GM20000 (cell line): ENCODE data around the gene PTPRM.

Experiments used
- DNase-seq: peaks from one replicate; pipeline ENCODE4 v3.0.0; 2012; ENCODE audit warnings: low spot score
- CTCF ChIP-seq: IDR thresholded peaks from 2 replicates; pipeline ENCODE4 v1.5.1; 2012; ENCODE audit warnings: mild to moderate bottlenecking, control low read depth; ENCODE audit errors: extremely low read depth, missing control alignments

The PTPRM gene

GRCh38 chr18:8040021-8040420, 472.9 kb downstream of the PTPRM start:
- TF ChIP-seq CTCF: no peak

GRCh38 chr18:8041526-8042111, 474.5 kb downstream of the PTPRM start:
- no peak for DNase-seq
- TF ChIP-seq CTCF: no peak

More at GRCh38 chr18:8040021-8040420, 472.9 kb downstream of the PTPRM start:
- no peak for DNase-seq

DNA sequence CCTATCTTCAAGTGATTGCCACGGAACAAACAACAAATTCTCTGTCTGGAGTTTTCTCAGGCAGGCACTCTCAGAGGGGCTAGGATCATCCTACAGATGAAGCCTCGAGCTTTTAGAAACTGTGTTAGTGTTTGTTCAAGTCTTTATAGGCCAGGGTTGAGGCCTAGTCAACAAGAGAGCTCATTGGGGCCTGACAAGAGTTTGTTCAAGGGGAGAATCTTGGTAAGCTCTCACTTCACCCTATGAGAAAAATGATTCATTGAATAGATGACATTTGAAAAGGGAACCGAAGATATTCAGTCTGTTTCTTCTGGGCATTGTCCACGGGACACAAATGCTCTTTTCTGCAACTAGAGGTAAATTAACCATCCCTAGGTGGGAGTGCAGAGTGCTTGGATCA, 476.9 kb downstream of the PTPRM start:
- TF ChIP-seq CTCF: no peak
- no peak for DNase-seq

DNA sequence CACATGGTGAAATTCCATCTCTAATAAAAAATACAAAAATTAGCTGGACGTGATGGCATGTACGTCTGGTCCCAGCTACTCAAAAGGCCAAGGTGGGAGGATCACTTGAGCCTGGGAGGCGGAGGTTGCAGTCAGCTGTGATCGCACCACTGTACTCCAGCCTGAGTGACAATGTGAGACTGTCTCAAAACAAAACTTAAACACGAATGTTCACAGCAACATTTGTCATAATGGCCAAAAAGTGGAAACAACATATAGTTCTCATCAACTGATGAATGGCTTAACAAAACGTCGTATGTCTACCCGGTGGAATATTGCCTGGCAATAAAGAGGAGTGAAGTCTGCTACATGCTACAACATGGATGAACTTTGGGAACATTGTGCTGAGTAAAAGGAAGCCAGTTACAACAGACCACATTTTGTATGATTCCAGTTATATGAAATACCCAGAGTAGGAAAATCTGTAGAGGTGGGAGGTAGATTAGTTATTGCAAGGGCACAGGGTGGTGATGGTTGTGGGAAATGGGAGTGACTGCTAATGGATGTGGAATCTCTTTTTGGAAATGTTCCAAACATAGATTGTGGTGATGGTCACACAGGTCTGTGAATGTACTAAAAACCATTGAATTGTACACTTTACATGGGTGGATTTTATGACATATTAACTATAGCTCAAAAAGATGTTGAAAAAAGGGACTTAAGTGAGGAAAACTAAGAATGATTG, 478.2 kb downstream of the PTPRM start:
- TF ChIP-seq CTCF: no peak
- DNase-seq: no peak

- no peak for TF ChIP-seq CTCF
These were observed 478.8 kb downstream of the PTPRM start for GRCh38 chr18:8045884-8046281.

GRCh38 chr18:8046441-8046840, 479.3 kb downstream of the PTPRM start:
- no peak for DNase-seq
- no peak for TF ChIP-seq CTCF

More at GRCh38 chr18:8045884-8046281, 478.8 kb downstream of the PTPRM start:
- DNase-seq: no peak

DNA sequence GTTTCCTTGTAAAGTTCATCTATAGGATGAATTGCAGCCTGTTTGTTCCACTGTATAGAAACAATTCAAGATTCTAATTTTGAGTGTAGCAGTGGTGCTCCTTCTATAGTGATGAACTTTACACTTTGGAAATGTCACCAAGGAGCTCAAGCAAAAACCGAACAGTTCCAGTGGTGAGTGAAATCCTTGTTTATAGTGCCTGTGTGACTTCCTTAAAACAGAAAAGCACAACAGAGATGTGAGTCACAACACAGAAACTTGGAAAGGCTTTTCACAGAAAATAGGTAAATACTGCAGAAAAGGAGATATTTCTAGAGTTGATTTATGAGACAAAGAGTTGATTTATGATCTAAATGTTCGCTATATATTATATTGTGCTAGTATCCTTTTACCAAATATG, 482.0 kb downstream of the PTPRM start:
- TF ChIP-seq CTCF: no peak
- DNase-seq: no peak
